CD14-positive monocyte (primary cell): ENCODE measurements around the gene SLC37A3. TPM values are rescaled to one million over a fixed set of nuclear protein-coding genes. Genes with fewer than 3 reads are reported as not detected.

ENCODE experiments used
- DNase-seq, 3 donors: peaks; one replicate each; pipeline ENCODE4 v3.0.0-alpha.2; 2011 to 2022
- H2AFZ ChIP-seq: 2 replicates; pipeline ENCODE4 v1.6.0; 2012; ENCODE audit warnings: mild to moderate bottlenecking, low read depth, low read length, inconsistent platforms; ENCODE audit not compliant: insufficient read depth, poor library complexity, severe bottlenecking
- H3K27ac ChIP-seq, 2 donors: 1 replicate in 1 of 2; 2 replicates in 1 of 2; pipeline ENCODE4 v1.5.1; 2012 to 2013; ENCODE audit warnings: low read length in 2 of 2, control low read depth in 1 of 2, inconsistent platforms in 1 of 2, low read depth in 1 of 2, mild to moderate bottlenecking in 1 of 2
- H3K27me3 ChIP-seq, 2 donors: one replicate each; pipeline versions ENCODE4 v1.6.0 to v1.6.1; 2011 to 2013; ENCODE audit warnings: low read length in 2 of 2; ENCODE audit not compliant: control insufficient read depth in 2 of 2, insufficient read depth in 2 of 2
- H3K36me3 ChIP-seq, 2 donors: replicated peaks in 1 of 2; 1 replicate in 1 of 2; 2 replicates in 1 of 2; pipeline versions ENCODE4 v1.5.1 to v1.6.1; 2012 to 2013; ENCODE audit warnings: low read length in 2 of 2, control low read depth in 1 of 2, inconsistent platforms in 1 of 2, mild to moderate bottlenecking in 1 of 2; ENCODE audit not compliant: insufficient read depth in 2 of 2, control insufficient read depth in 1 of 2
- H3K4me1 ChIP-seq, 2 donors: 1 replicate in 1 of 2; 2 replicates in 1 of 2; pipeline versions ENCODE4 v1.5.1 to v1.6.1; 2012 to 2013; ENCODE audit warnings: low read length in 2 of 2, control low read depth in 1 of 2, inconsistent platforms in 1 of 2, mild to moderate bottlenecking in 1 of 2, moderate library complexity in 1 of 2; ENCODE audit not compliant: insufficient read depth in 2 of 2, control insufficient read depth in 1 of 2
- H3K4me2 ChIP-seq: replicated peaks from 2 replicates; pipeline ENCODE3; 2012; ENCODE audit warnings: low read length, moderate library complexity, mild to moderate bottlenecking; ENCODE audit not compliant: poor library complexity, severe bottlenecking; ENCODE audit errors: extremely low read depth
- H3K4me3 ChIP-seq, 3 experiments: fragments of 200-600 bp in 1 of 3; sonication (generic) in 1 of 3; replicated peaks in 1 of 3; 1 replicate in 2 of 3; 2 replicates in 1 of 3; pipeline ENCODE4 v1.5.1; 2011 to 2013; ENCODE audit warnings: low read length in 3 of 3, mild to moderate bottlenecking in 3 of 3, control low read depth in 2 of 3, low read depth in 2 of 3, inconsistent platforms in 1 of 3, moderate library complexity in 1 of 3
- H3K79me2 ChIP-seq: 2 replicates; pipeline ENCODE4 v1.6.0; 2012; ENCODE audit warnings: mild to moderate bottlenecking, control low read depth, inconsistent platforms, low read length, moderate library complexity; ENCODE audit not compliant: insufficient read depth
- H3K9ac ChIP-seq: 2 replicates; pipeline ENCODE4 v1.6.0; 2017; ENCODE audit warnings: low read length, mild to moderate bottlenecking; ENCODE audit not compliant: insufficient read depth, poor library complexity, severe bottlenecking
- H3K9me3 ChIP-seq, 2 donors: replicated peaks in 1 of 2; 1 replicate in 1 of 2; 2 replicates in 1 of 2; pipeline versions ENCODE4 v1.5.1 to v1.6.1; 2012 to 2013; ENCODE audit warnings: low read length in 2 of 2, control low read depth in 1 of 2; ENCODE audit not compliant: control insufficient read depth in 1 of 2, insufficient read depth in 1 of 2
- H4K20me1 ChIP-seq: 2 replicates; pipeline ENCODE4 v1.6.0; 2012; ENCODE audit warnings: mild to moderate bottlenecking, low read length, control low read depth, moderate library complexity; ENCODE audit not compliant: insufficient read depth
- H3K27ac Mint-ChIP-seq, 7 donors: one replicate each; pipeline ENCODE4 v1.8.0; 2020; ENCODE audit warnings: mild to moderate bottlenecking in 7 of 7, mixed read lengths in 7 of 7, moderate library complexity in 6 of 7, inconsistent platforms in 2 of 7
- H3K27me3 Mint-ChIP-seq, 3 donors: one replicate each; pipeline ENCODE4 v1.8.0; 2021 to 2022; ENCODE audit warnings: low read depth in 3 of 3, mild to moderate bottlenecking in 3 of 3, mixed read lengths in 3 of 3, moderate library complexity in 3 of 3, inconsistent platforms in 1 of 3
- H3K36me3 Mint-ChIP-seq, 2 donors: one replicate each; pipeline ENCODE4 v1.8.0; 2020; ENCODE audit warnings: mixed read lengths in 2 of 2, inconsistent platforms in 1 of 2, mild to moderate bottlenecking in 1 of 2
- H3K4me1 Mint-ChIP-seq: one replicate; pipeline ENCODE4 v1.8.0; 2020; ENCODE audit warnings: mild to moderate bottlenecking, mixed read lengths
- H3K4me3 Mint-ChIP-seq, 2 donors: one replicate each; pipeline ENCODE4 v1.8.0; 2020; ENCODE audit warnings: mild to moderate bottlenecking in 2 of 2, mixed read lengths in 2 of 2, moderate library complexity in 1 of 2
- H3K9me3 Mint-ChIP-seq, 7 donors: one replicate each; pipeline ENCODE4 v1.8.0; 2020 to 2022; ENCODE audit warnings: mixed read lengths in 7 of 7, mild to moderate bottlenecking in 6 of 7, moderate library complexity in 6 of 7, inconsistent platforms in 2 of 7
- CTCF ChIP-seq: fragments of 200-600 bp; IDR thresholded peaks from one replicate; pipeline ENCODE4 v1.8.0; 2022; ENCODE audit warnings: antibody characterized with exemption, mild to moderate bottlenecking
- WGBS: methylation state at CpG from one replicate; pipeline ENCODE4 v1.1.5; 2013; ENCODE audit warnings: missing lambda C conversion rate; ENCODE audit not compliant: insufficient coverage; 5-methylcytosine and 5-hydroxymethylcytosine counted together
- intact Hi-C, 2 donors: fragments of 100-400 bp; cut with micrococcal nuclease; formaldehyde crosslinking; loops; one replicate each; pipeline versions ENCODE4 v1.15.0 to v1.15.1; 2023
- polyA plus RNA-seq, 3 donors: library from polyadenylated mRNA; depleted of rRNA in 1 of 3; unstranded in 2 of 3; stranded (reverse) in 1 of 3; fragments of 300-500 nt in 2 of 3; fragments of >200 nt in 1 of 3; fragmentation: Illumina TruSeq in 2 of 3; gene quantifications; 1 replicate in 2 of 3; 2 replicates in 1 of 3; pipeline ENCODE4 v1.2.3, GENCODE V29; 2012 to 2021

Gene SLC37A3
- polyA plus RNA-seq, 3 donors: 3.1 to 26.1 (median 5.2) TPM

GRCh38 chr7:140333223-140333622 lies 65.1 kb downstream of the SLC37A3 start:
- peak overlapping the region in 1 of 7 donors; percentile 42 for H3K27ac Mint-ChIP-seq

GRCh38 chr7:140330595-140330994 lies 67.7 kb downstream of the SLC37A3 start:
- H3K27me3 Mint-ChIP-seq: peaks cover 0 to 14% (median 10%) of the 10 kb centered on the region in 3 donors
- no peak overlapping the region for H3K9ac ChIP-seq
- H3K4me3 Mint-ChIP-seq: peak overlapping the region in 1 of 2 donors; percentile 2
- no peak overlapping the region for H3K27ac ChIP-seq
- intact Hi-C loops: no loop called here
- H3K4me2 ChIP-seq: no peak overlapping the region
- H3K36me3 Mint-ChIP-seq: peaks cover 31 to 34% of the 10 kb centered on the region in 2 donors
- TF ChIP-seq CTCF: no peak
- H3K9me3 Mint-ChIP-seq: no peaks in the 10 kb centered on the region
- H3K9me3 ChIP-seq: no peaks in the 10 kb centered on the region
- peaks cover 4% of the 10 kb centered on the region for H3K4me1 Mint-ChIP-seq
- no peaks in the 10 kb centered on the region for H3K27me3 ChIP-seq
- H3K4me3 ChIP-seq: no peak overlapping the region
- no peak overlapping the region for H2AFZ ChIP-seq
- H4K20me1 ChIP-seq: no peaks in the 10 kb centered on the region
- no peak for DNase-seq
- H3K4me1 ChIP-seq: peaks cover 9 to 10% of the 10 kb centered on the region in 2 donors
- peaks cover 15 to 24% of the 10 kb centered on the region in 2 donors for H3K36me3 ChIP-seq
- H3K79me2 ChIP-seq: no peaks in the 10 kb centered on the region
- H3K27ac Mint-ChIP-seq: peak overlapping the region in 1 of 7 donors; percentile 10
- 87% methylated on average over 3 of the region's 3 CpGs for WGBS

More at GRCh38 chr7:140333223-140333622, 65.1 kb downstream of the SLC37A3 start:
- Histone ChIP-seq H3K27ac (no peak overlapping the region), H3K36me3 (peaks cover 26 to 32% of the 10 kb centered on the region in 2 donors), H3K4me1 (no peaks in the 10 kb centered on the region), H3K9me3 (no peaks in the 10 kb centered on the region), H3K79me2 (no peaks in the 10 kb centered on the region), H4K20me1 (no peaks in the 10 kb centered on the region), H2AFZ (no peak overlapping the region), H3K9ac (no peak overlapping the region), H3K27me3 (no peaks in the 10 kb centered on the region), H3K4me3 (no peak overlapping the region), H3K4me2 (no peak overlapping the region)
- H3K4me1 Mint-ChIP-seq: peaks cover 4% of the 10 kb centered on the region
- WGBS: 91% methylated on average over 8 of the region's 10 CpGs
- H3K9me3 Mint-ChIP-seq: no peaks in the 10 kb centered on the region
- H3K36me3 Mint-ChIP-seq: peaks cover 35 to 56% of the 10 kb centered on the region in 2 donors
- intact Hi-C loops: no loop called here
- H3K27me3 Mint-ChIP-seq: peaks cover 0 to 16% (median 12%) of the 10 kb centered on the region in 3 donors
- no peak for TF ChIP-seq CTCF
- DNase-seq: no peak
- no peak overlapping the region for H3K4me3 Mint-ChIP-seq
